Thyroid gland (tissue), 4 donors: ENCODE results near the gene OTP. TPM values are rescaled to one million over a fixed set of nuclear protein-coding genes. Genes with fewer than 3 reads are reported as not detected.
A peak's percentile ranks its signal among the peaks of the same experiment; 100 is the strongest.

Source experiments
- DNase-seq, 2 donors: peaks; one replicate each; pipeline ENCODE4 v3.0.0-alpha.2; 2019
- H3K27ac ChIP-seq, 3 donors: fragments of 200-600 bp; sonication (generic); 1 replicate in 2 of 3; 2 replicates in 1 of 3; pipeline ENCODE4 v1.5.1; 2016 to 2019; ENCODE audit warnings: mild to moderate bottlenecking in 1 of 3, moderate library complexity in 1 of 3
- H3K27me3 ChIP-seq: fragments of 200-600 bp; sonication (generic); one replicate; pipeline ENCODE4 v1.5.1; 2019
- H3K36me3 ChIP-seq, 2 donors: fragments of 200-600 bp; sonication (generic); one replicate each; pipeline ENCODE4 v1.5.1; 2016 to 2019
- H3K4me1 ChIP-seq, 2 donors: fragments of 200-600 bp; sonication (generic); one replicate each; pipeline ENCODE4 v1.5.1; 2017 to 2019
- H3K4me3 ChIP-seq, 3 donors: fragments of 200-600 bp; sonication (generic); replicated peaks in 1 of 3; 1 replicate in 2 of 3; 2 replicates in 1 of 3; pipeline ENCODE4 v1.5.1; 2016; ENCODE audit warnings: mild to moderate bottlenecking in 1 of 3
- H3K9me3 ChIP-seq: fragments of 200-600 bp; sonication (generic); one replicate; pipeline ENCODE4 v1.5.1; 2017
- CTCF ChIP-seq, 6 experiments: fragments of 200-600 bp in 3 of 6; fragments of 450-650 bp in 3 of 6; sonication (generic) in 3 of 6; IDR thresholded peaks; one replicate each; pipeline ENCODE4 v1.5.1; 2016 to 2019; ENCODE audit warnings: antibody characterized with exemption in 6 of 6, mild to moderate bottlenecking in 2 of 6, inconsistent platforms in 1 of 6, moderate library complexity in 1 of 6
- POLR2A ChIP-seq, 2 donors: fragments of 450-650 bp; IDR thresholded peaks; one replicate each; pipeline ENCODE4 v1.6.1; 2017; ENCODE audit warnings: antibody characterized with exemption in 2 of 2, mild to moderate bottlenecking in 2 of 2, moderate library complexity in 1 of 2
- WGBS, 2 donors: methylation state at CpG; one replicate each; pipeline ENCODE4 v1.1.5; 2017; 5-methylcytosine and 5-hydroxymethylcytosine counted together
- intact Hi-C: fragments of 100-400 bp; cut with DNase I; formaldehyde crosslinking; loops from one replicate; pipeline ENCODE4 v1.15.1; 2023
- total RNA-seq, 4 donors: library from RNA; depleted of rRNA; stranded (reverse); fragments of >200 nt; gene quantifications; one replicate each; pipeline ENCODE4 v1.2.3, GENCODE V29; 2016

Gene OTP
- total RNA-seq, 4 donors from 2014 or later, result not detected

DNA sequence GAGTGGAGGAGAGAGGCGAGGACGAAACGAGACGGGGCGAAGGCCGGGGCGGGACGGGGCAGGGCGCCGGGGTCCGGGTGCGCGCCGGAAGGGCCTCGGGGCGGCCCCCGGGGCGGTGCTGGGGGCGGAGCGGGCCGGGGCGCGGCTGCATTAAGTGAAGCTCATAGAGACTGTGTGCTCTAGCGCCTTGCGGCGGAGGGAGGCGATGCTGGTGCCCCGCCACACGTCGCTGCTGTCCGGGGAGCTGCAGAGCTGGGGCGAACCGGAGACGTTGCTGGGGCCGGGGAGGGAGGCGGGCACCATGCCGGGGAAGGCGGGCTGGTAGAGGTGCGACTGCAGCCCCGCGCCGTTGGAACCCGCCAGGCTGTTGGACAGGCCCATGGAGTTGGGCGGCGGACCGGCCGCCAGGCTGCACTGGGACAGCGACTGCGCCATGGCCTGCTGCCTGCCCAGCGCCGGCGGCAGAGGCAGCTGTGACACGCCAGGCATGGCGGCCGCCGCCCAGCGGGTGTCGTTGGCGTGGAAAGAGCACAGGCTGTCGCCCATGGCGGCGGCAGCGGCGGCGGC, 8.3 kb downstream of the OTP start:
- peak in 1 of 6 experiments; percentile 5 for TF ChIP-seq CTCF (IDR thresholded peaks at IDR 0.05)
- TF ChIP-seq POLR2A (IDR thresholded peaks at IDR 0.05), result no peak
- H3K4me1 ChIP-seq, result peaks cover 8 to 31% of the 10 kb centered on the region in 2 donors
- WGBS, 2 donors, result 0 to 5% methylated on average over 2 to 30 of the region's 65 CpGs
- peak; percentile 37 to 47 for DNase-seq
- intact Hi-C loops, result no loop called here
- H3K4me3 ChIP-seq, result peak overlapping the region in 1 of 3 donors; percentile 36
- no peak overlapping the region for H3K27ac ChIP-seq
- H3K27me3 ChIP-seq, result peaks cover 57% of the 10 kb centered on the region
- no peaks in the 10 kb centered on the region for H3K36me3 ChIP-seq
- H3K9me3 ChIP-seq, result no peaks in the 10 kb centered on the region

- 6% methylated on average over 43 to 50 of the region's 52 CpGs for WGBS, 2 donors
- intact Hi-C loops, result no loop called here
- no peaks in the 10 kb centered on the region for H3K36me3 ChIP-seq
- H3K27ac ChIP-seq, result no peak overlapping the region
- H3K4me1 ChIP-seq, result peaks cover 8 to 31% of the 10 kb centered on the region in 2 donors
- no peak for DNase-seq
- peak overlapping the region in 1 of 3 donors; percentile 36 for H3K4me3 ChIP-seq
- H3K9me3 ChIP-seq, result no peaks in the 10 kb centered on the region
- peaks cover 55% of the 10 kb centered on the region for H3K27me3 ChIP-seq
- TF ChIP-seq CTCF (IDR thresholded peaks at IDR 0.05), result no peak
- no peak for TF ChIP-seq POLR2A (IDR thresholded peaks at IDR 0.05)
These were observed 8.9 kb downstream of the OTP start for GRCh38 chr5:77629509-77630113.

GRCh38 chr5:77628840-77629508, 9.5 kb downstream of the OTP start:
- Histone ChIP-seq H3K27me3 (peaks cover 48% of the 10 kb centered on the region), H3K4me1 (peaks cover 8 to 31% of the 10 kb centered on the region in 2 donors), H3K4me3 (no peak overlapping the region), H3K9me3 (no peaks in the 10 kb centered on the region), H3K36me3 (no peaks in the 10 kb centered on the region), H3K27ac (no peak overlapping the region)
- intact Hi-C loops, result no loop called here
- TF ChIP-seq CTCF (IDR thresholded peaks at IDR 0.05) (no peak), POLR2A (IDR thresholded peaks at IDR 0.05) (no peak)
- WGBS, 2 donors, result 14 to 17% methylated on average over 13 of the region's 13 CpGs
- no peak for DNase-seq

GRCh38 chr5:77627869-77628674, 10.4 kb downstream of the OTP start:
- intact Hi-C loops, result no loop called here
- no peak for TF ChIP-seq CTCF (IDR thresholded peaks at IDR 0.05)
- TF ChIP-seq POLR2A (IDR thresholded peaks at IDR 0.05), result no peak
- H3K4me3 ChIP-seq, result no peak overlapping the region
- no peaks in the 10 kb centered on the region for H3K36me3 ChIP-seq
- H3K4me1 ChIP-seq, result peaks cover 8 to 31% of the 10 kb centered on the region in 2 donors
- H3K27ac ChIP-seq, result no peak overlapping the region
- peaks cover 39% of the 10 kb centered on the region for H3K27me3 ChIP-seq
- 13 to 15% methylated on average over 32 of the region's 69 CpGs for WGBS, 2 donors
- DNase-seq, result no peak
- H3K9me3 ChIP-seq, result no peaks in the 10 kb centered on the region
